ENCODE data around the gene RXYLT1. TPM values are rescaled to one million over a fixed set of nuclear protein-coding genes. Genes with fewer than 3 reads are reported as not detected.

RXYLT1 gene
- total RNA-seq, 6 experiments from 2014 or later: 15.3 to 17.9 (median 16.7) TPM

DNA sequence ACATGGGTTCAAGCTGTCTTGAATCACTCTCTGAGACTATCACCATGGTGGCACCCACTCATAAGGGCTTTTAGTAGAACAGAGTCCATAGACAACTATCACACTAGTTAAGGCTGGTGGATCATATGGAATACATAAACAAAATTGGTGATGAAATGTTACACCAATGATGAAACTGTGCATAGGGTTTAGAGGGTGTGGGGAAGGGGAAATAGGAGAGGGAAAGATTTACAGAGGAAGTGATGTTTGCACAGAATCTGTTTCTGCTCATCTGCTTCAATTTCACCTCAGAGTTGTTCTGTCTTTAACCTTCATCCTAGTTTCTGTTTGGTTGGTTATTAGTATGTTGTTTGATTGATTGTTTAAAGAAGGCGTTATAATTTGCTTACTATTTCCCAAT lies 2.4 kb upstream of the RXYLT1 start:
- DNase-seq: no peak
- Mint-ChIP-seq H3K9me3 (no peaks in the 10 kb centered on the region), H3K27ac (no peak overlapping the region), H3K4me3 (no peak overlapping the region), H3K27me3 (ENCODE audit: insufficient read depth) (peaks cover 8% of the 10 kb centered on the region), H3K4me1 (ENCODE audit: low read depth) (peaks cover 13% of the 10 kb centered on the region), H3K36me3 (ENCODE audit: low read depth) (0 out of 2 replicates have a peak, but pooled peaks cover 1% of the 10 kb centered on the region)
- TF ChIP-seq, protein P1, sequence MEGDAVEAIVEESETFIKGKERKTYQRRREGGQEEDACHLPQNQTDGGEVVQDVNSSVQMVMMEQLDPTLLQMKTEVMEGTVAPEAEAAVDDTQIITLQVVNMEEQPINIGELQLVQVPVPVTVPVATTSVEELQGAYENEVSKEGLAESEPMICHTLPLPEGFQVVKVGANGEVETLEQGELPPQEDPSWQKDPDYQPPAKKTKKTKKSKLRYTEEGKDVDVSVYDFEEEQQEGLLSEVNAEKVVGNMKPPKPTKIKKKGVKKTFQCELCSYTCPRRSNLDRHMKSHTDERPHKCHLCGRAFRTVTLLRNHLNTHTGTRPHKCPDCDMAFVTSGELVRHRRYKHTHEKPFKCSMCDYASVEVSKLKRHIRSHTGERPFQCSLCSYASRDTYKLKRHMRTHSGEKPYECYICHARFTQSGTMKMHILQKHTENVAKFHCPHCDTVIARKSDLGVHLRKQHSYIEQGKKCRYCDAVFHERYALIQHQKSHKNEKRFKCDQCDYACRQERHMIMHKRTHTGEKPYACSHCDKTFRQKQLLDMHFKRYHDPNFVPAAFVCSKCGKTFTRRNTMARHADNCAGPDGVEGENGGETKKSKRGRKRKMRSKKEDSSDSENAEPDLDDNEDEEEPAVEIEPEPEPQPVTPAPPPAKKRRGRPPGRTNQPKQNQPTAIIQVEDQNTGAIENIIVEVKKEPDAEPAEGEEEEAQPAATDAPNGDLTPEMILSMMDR (IDR thresholded peaks at IDR 0.05): no peak

DNA sequence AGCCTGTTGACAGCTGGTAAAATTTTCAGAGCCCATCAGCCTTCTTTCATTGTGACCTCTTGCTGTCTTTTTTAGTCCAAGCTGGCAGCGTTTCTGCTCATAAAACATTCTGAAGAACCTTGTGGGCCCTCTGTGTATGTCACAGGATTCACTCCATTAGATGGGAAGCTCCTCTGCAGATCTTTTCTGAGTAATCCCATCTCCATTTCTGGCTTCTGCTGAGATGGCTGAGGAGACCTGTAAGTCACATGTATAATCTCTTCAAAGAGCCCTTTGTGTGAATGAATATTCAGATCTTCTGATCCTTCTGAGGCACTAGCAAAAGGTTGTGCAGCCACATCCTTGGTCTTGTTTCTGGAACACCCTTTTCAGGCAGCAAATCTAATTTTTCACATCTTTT lies 2.8 kb downstream of the RXYLT1 start:
- H3K36me3 Mint-ChIP-seq (ENCODE audit: low read depth): peaks cover 31% of the 10 kb centered on the region
- no peak for DNase-seq
- H3K9me3 Mint-ChIP-seq: no peaks in the 10 kb centered on the region
- no peak overlapping the region for H3K27ac Mint-ChIP-seq
- H3K4me3 Mint-ChIP-seq: no peak overlapping the region
- TF ChIP-seq, protein P1 (IDR thresholded peaks at IDR 0.05): no peak
- peaks cover 24% of the 10 kb centered on the region for H3K4me1 Mint-ChIP-seq (ENCODE audit: low read depth)
- H3K27me3 Mint-ChIP-seq (ENCODE audit: insufficient read depth): peaks cover 4% of the 10 kb centered on the region

DNA sequence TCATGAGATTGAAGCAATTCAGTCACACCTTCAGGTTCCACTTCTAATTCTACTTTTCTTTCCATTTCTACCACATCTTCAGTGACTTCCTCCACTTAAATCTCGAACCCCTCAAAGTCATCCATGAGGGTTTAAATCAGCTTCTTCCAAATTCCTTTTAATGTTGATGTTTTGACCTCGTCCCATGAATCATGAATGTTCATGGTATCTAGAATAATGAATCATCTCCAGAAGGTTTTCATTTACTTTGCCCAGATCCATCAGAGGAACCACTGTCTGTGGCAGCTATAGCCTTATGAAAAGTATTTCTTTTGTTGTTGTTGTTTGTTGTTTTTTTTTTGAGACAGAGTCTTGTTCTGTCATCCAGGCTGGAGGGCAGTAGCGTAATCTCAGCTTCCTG lies 7.6 kb downstream of the RXYLT1 start:
- no peaks in the 10 kb centered on the region for H3K9me3 Mint-ChIP-seq
- H3K4me1 Mint-ChIP-seq (ENCODE audit: low read depth): peaks cover 26% of the 10 kb centered on the region
- H3K36me3 Mint-ChIP-seq (ENCODE audit: low read depth): peaks cover 63% of the 10 kb centered on the region
- no peaks in the 10 kb centered on the region for H3K27me3 Mint-ChIP-seq (ENCODE audit: insufficient read depth)
- TF ChIP-seq, protein P1 (IDR thresholded peaks at IDR 0.05): no peak
- peak overlapping the region; percentile 13; the same call in 1 of the 2 replicates for H3K4me3 Mint-ChIP-seq
- peak overlapping the region; percentile 46 for H3K27ac Mint-ChIP-seq
- peak; percentile 49 for DNase-seq

DNA sequence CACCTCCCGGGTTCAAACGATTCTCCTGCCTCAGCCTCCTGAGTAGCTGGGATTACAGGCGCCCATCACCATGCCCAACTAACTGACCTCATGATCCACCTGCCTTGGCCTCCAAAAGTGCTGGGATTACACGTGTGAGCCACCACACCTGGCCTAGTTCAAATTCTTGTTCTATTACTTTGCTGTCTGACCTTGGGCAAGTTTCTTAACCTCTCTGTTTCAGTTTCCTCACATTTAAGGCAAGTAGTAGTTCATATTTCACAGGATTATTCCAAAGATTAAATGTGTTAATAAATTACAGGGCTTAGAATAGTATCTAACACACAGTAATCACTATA lies 10.9 kb downstream of the RXYLT1 start:
- H3K27me3 Mint-ChIP-seq (ENCODE audit: insufficient read depth): no peaks in the 10 kb centered on the region
- no peak overlapping the region for H3K27ac Mint-ChIP-seq
- no peaks in the 10 kb centered on the region for H3K9me3 Mint-ChIP-seq
- DNase-seq: no peak
- peaks cover 39% of the 10 kb centered on the region for H3K36me3 Mint-ChIP-seq (ENCODE audit: low read depth)
- TF ChIP-seq, protein P1 (IDR thresholded peaks at IDR 0.05): no peak
- H3K4me1 Mint-ChIP-seq (ENCODE audit: low read depth): peaks cover 26% of the 10 kb centered on the region
- no peak overlapping the region for H3K4me3 Mint-ChIP-seq

DNA sequence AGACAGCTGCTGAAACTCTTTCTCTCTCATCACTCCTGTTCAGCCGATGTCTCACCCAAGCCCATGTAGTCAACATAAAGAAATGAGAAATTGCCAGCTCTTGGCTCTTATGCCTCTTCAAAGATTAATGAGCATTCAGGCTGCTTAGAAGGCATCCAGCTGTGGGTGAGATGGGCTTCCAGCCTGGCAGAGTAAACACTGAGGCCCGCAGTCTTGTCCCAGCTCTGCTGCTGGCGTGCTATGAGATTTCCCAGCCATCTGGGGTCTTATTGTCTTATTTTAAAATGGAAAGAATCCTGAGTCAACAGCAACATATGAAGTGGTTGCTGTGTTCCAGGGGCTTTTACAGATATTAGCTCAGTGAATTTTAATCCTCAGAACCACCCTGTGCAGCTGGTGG lies 12.6 kb downstream of the RXYLT1 start:
- H3K9me3 Mint-ChIP-seq: no peaks in the 10 kb centered on the region
- peaks cover 17% of the 10 kb centered on the region for H3K4me1 Mint-ChIP-seq (ENCODE audit: low read depth)
- no peak for DNase-seq
- TF ChIP-seq, protein P1 (IDR thresholded peaks at IDR 0.05): no peak
- no peaks in the 10 kb centered on the region for H3K27me3 Mint-ChIP-seq (ENCODE audit: insufficient read depth)
- peaks cover 35% of the 10 kb centered on the region for H3K36me3 Mint-ChIP-seq (ENCODE audit: low read depth)
- no peak overlapping the region for H3K27ac Mint-ChIP-seq
- no peak overlapping the region for H3K4me3 Mint-ChIP-seq

Data from HFFc6 (cell line).